SK-N-SH treated with all-trans-retinoic acid at 6 μM for 48 hours (cell line): ENCODE measurements around the gene IRF5.

Experiments
- CSDC2 ChIP-seq: fragments of 250-450 bp; sonication (Bioruptor Pico); IDR thresholded peaks from 2 replicates; pipeline ENCODE4 v1.5.0; 2020; ENCODE audit warnings: mild to moderate bottlenecking, moderate library complexity
- ESRRG ChIP-seq: fragments of 250-450 bp; sonication (Bioruptor Pico); IDR thresholded peaks from 2 replicates; pipeline ENCODE4 v1.6.1; 2021; ENCODE audit warnings: mild to moderate bottlenecking
- ISL1 ChIP-seq: fragments of 250-450 bp; sonication (Bioruptor Pico); IDR thresholded peaks from 2 replicates; pipeline ENCODE4 v2.1.2; 2022; ENCODE audit warnings: mild to moderate bottlenecking, moderate library complexity

DNA sequence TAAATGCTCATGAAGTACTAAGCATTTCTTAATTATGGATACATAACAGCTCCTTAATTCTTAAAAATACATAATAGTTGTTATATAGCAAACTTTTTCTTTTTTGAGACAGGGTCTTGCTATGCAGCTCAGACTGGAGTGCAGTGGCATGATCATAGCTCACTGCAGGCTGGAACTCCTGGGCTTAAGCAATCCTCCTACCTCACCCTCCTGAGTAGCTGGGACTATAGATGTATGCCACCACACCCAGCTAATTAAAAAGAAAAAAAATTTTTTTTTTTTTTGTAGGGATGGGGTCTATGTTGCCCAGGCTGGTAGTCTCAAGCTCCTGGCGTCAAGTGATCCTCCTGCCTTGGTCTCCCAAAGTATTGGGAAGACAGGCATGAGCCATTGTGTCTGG, 30.9 kb downstream of the IRF5 start:
- TF ChIP-seq ESRRG (CRISPR knock-in tag) (no peak), CSDC2 (CRISPR knock-in tag) (no peak), ISL1 (CRISPR knock-in tag) (no peak)
